ENCODE results near the gene ADH1C.
"Not testable (repeated sequence)": the region's sequence is repeated elsewhere in the genome, so short reads cannot be mapped to it uniquely, and the experiment has no call there.

The ADH1C gene

GRCh38 chr4:99356992-99357391, 4.4 kb upstream of the ADH1C start:
- FAIRE-seq = no peak

GRCh38 chr4:99356149-99356548, 3.6 kb upstream of the ADH1C start:
- not testable (repeated sequence) for FAIRE-seq

- no peak for FAIRE-seq
Measured at GRCh38 chr4:99351487-99351886, 1.1 kb downstream of the ADH1C start.

GRCh38 chr4:99349338-99349737, 3.2 kb downstream of the ADH1C start:
- FAIRE-seq = no peak

GRCh38 chr4:99342624-99343023, 9.9 kb downstream of the ADH1C start:
- not testable (repeated sequence) for FAIRE-seq

- FAIRE-seq = no peak
Measured at GRCh38 chr4:99341426-99341825, 11.1 kb downstream of the ADH1C start.

GRCh38 chr4:99339172-99339571, 13.4 kb downstream of the ADH1C start:
- no peak for FAIRE-seq

- FAIRE-seq = no peak
Measured at GRCh38 chr4:99336553-99336952, 16.0 kb downstream of the ADH1C start.

- no peak for FAIRE-seq
Measured at GRCh38 chr4:99334880-99335279, 17.7 kb downstream of the ADH1C start.

- no peak for FAIRE-seq
Measured at GRCh38 chr4:99330648-99331047, 21.9 kb downstream of the ADH1C start.

GRCh38 chr4:99329876-99330275, 22.7 kb downstream of the ADH1C start:
- FAIRE-seq = no peak

- FAIRE-seq = no peak
Measured at GRCh38 chr4:99324979-99325378, 27.6 kb downstream of the ADH1C start.

- FAIRE-seq = no peak
Measured at GRCh38 chr4:99324361-99324760, 28.2 kb downstream of the ADH1C start.

- FAIRE-seq = no peak
Measured at GRCh38 chr4:99323756-99324155, 28.8 kb downstream of the ADH1C start.

GRCh38 chr4:99321241-99322191, 31.0 kb downstream of the ADH1C start, which contains the start of gene ADH1B:
Gene ADH1B (minus strand): TSS chr4:99321401. CDS start chr4:99321331, 70 bp downstream.
- FAIRE-seq = no peak

- FAIRE-seq = not testable (repeated sequence)
Measured at GRCh38 chr4:99317811-99318210, 34.7 kb downstream of the ADH1C start.

GRCh38 chr4:99317354-99317753, 35.2 kb downstream of the ADH1C start:
- FAIRE-seq = no peak

- FAIRE-seq = no peak
Measured at GRCh38 chr4:99315839-99316238, 36.7 kb downstream of the ADH1C start.

- no peak for FAIRE-seq
Measured at GRCh38 chr4:99314211-99314610, 38.3 kb downstream of the ADH1C start.

GRCh38 chr4:99310389-99310788, 42.2 kb downstream of the ADH1C start:
- FAIRE-seq = no peak

GRCh38 chr4:99305638-99306400, 46.7 kb downstream of the ADH1C start:
- no peak for FAIRE-seq

GRCh38 chr4:99301376-99302164, 51.0 kb downstream of the ADH1C start:
- FAIRE-seq = no peak

GRCh38 chr4:99300934-99301333, 51.6 kb downstream of the ADH1C start:
- FAIRE-seq = no peak

Measured in colon (tissue), 2 donors.